GM19467 (cell line): ENCODE measurements around the gene BCL2L15.
A peak's percentile ranks its signal among the peaks of the same experiment; 100 is the strongest.

ENCODE experiments used
- ATAC-seq: cut with Tn5 transposase; IDR thresholded peaks from one replicate; pipeline ENCODE4 v1.9.1; 2021; ENCODE audit warnings: mild to moderate bottlenecking, moderate library complexity; ENCODE audit not compliant: unreplicated experiment

Gene BCL2L15

DNA sequence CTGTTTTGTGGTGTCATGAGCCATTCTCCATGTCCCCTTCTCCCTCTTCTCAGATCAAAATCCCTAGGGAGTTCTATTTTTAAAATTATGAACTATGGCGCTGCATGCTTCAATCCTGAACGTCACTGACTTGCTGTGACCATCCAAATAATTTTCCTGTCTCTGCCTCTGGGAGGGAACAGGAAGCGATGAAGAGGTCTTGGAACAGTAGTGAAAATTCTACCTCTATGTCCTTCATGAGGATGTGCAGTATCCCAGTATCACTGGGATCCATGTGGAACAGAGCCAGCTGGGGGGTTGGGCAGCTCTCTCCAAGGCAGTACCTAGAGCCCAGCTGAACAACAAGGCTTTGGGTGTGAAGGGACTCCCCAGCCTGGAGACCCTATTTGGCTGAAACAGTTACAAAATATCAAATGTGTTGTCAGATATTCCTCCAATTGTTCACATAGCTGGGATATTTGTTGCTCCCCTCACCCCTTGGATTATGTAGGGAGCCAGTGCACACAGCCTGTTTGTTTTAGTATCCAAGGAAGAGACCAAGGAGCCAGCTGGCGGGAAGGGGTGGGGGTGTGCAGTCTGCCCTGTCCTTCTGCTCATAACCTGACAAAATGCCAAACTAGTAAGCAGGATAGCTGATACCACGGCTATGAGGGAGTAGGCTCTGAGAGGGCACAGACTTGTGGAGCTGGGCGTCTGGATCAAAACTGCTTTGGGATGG, 25.4 kb upstream of the BCL2L15 start:
- ATAC-seq, result no peak

DNA sequence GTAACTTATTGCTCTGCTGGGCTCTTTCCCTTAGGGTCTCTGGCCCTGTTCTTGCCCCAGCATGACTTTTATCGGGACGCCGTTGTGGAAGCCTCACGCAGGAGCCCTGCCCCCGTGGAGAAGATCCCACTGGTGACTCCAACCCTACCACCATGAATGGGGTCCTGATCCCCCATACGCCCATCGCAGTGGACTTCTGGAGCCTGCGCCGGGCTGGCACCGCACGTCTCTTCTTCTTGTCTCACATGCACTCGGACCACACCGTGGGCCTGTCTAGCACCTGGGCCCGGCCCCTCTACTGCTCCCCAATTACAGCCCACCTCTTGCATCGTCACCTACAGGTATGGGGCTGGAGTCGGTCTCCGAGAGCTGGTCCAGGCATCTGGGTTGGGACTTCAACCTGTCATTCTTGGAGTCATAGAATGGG, 18.1 kb upstream of the BCL2L15 start:
- ATAC-seq, result no peak

DNA sequence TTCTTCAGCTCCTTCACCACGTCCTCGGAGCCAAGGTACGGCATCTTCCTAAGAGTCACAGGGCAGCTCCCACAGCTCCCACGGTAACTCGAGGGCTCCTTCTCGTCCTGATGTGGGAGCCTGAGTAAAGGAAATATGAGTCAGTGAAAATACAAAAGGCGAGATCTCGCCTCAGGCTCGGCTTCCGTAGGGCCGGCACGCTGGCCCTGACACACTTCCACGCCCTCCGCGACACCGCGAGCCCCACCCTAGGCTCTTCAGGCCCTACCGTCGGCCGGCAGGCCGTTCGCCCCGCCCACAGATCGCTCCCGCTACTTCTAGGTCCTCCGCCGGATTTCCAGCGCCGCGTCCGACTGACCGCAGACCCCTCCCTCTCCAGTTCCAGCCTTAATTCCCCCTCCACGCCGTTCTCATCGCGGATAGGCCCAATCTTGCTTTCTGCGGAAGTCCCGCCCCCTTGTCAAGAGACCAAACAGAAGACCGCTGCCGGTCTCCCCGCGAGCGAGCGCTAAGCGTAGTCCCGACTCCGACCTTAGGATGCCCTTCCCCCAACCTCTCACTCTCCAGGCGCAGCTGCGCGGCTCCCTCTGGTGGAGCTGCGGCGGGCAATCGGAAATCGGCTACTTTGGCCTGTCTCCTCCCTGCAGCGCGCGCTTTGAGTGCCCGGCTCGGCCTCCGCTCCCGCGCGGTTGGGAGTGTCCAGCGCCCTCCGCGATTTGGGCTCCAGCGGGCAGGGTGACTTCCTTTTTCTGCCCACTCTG, 17.5 kb upstream of the BCL2L15 start, which contains the start of the genes AP4B1 and DCLRE1B:
AP4B1 (minus strand) TSS at position 126 of the 761 bp plus-strand sequence; CDS start at position 44, 82 bp downstream.
DCLRE1B (plus strand) TSS at position 653 of the 761 bp plus-strand sequence. CDS start 261 bp downstream, outside the sequence.
- peak; percentile 93 for ATAC-seq

DNA sequence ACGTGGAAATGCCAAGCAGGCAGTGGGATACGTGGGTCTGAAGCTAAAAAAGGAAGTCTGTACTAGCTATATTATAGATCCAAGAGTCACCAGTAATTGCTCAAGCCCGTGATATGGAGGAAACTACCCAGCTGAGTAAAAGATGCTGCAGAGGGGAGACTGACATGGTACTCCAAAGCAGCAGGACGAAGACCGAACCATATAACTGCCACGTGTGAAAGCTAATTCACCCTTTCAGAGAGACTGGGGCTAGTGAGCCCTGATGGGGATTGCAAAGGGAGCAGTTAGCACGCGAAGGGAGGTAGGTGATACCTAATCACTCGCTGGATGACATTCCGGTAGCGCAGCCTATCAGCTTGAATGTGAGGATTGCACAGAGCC, 16.9 kb upstream of the BCL2L15 start:
- ATAC-seq, result peak; percentile 23

DNA sequence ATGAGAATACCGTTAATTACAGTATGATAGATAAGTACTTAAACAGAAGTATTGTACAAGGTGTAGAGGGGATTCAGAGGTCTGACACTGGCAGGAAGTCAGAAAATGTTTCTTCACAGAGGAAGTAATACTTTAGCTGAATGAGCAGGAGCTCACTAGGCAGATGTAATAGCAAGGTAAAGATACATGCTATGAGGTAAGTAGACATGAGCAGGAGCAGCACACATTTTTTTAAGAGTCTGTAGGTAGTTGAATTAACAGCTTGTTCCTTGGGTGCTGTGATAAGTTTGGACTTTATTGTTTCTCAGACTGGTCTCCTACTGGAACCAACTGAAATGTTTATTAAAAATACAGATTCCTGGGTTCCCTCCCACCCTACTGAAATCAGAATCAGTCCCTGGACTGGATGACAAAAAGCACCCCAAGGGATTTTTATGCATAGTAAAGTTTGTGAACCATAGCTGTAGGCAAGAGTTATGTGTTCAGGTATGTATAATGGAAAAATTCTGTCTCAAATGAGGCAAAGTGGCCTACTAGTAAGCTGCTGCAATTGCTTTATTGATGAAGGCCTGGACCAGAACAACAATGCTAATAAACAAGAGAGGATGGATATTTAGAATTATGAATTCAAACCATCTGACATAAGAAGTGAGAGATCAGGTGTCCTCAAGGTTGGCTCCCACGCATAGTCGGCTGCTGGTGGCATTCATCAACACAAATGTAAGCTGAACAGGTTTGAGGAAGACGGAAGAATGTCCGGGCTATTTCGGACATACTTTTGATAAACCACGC, 16.3 kb upstream of the BCL2L15 start:
- no peak for ATAC-seq

DNA sequence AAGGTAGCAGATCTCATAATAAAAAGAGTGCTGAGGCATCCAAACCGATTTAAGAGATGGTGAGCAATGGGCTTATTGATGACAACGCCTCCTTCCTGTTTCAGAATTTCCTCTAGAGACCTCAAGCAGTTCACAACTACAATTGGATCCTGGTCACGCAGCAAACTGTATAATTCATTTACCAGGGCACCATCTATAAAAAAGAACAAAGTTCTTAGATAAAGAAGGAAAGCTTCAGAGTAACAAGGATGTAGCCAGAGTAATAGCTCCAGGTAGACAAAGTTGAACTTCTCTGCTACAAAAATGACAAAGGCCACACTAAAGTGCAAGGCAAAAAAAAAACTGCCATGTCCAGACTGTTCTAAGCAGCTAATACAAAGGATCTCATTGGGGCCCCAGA, 13.8 kb upstream of the BCL2L15 start:
- no peak for ATAC-seq

DNA sequence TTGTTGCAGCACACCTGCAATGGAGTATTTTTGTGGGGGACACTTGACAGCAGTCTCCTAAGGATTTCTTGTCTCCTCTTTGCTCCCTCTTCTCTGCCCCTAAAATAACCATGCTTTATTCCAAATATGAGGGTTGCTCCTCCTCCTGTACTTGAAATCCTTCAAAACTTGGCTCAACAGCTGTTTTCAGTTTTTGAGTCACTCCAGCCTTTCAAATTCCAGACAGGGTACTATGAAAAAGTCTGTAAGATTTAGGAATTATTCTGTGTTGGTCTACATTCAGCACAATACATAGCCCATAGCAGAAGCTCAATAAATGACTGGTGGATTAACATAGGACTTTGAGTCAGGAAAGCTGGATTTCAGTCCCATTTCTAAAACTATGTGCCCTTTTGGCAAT, 11.7 kb upstream of the BCL2L15 start:
- ATAC-seq, result no peak

DNA sequence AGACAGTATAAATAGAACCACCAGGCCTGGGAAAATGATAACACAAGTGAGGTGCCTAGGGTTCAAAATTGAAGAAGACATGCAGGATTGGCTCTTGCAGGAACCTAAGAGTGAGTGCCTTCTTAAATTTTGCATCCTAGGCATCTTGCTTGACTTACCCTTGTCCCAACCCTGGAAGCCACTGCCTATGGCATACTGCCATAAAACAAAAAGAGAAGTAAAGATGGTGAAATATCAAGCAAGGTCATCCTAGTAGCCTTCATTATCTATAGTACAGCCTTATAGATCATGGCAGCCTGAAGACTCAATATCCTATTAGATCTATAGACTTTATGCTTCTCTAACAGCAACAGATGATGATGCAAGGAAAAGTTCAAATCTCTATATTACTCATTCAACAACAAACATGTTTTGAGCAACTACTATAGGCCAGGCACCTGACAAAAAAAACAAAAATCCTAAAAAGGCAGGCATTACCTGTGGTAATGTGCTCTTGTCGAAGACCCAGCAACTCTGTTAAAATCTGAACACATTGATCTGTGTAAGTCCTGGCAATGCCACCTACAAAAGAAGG, 10.9 kb upstream of the BCL2L15 start:
- ATAC-seq, result no peak

DNA sequence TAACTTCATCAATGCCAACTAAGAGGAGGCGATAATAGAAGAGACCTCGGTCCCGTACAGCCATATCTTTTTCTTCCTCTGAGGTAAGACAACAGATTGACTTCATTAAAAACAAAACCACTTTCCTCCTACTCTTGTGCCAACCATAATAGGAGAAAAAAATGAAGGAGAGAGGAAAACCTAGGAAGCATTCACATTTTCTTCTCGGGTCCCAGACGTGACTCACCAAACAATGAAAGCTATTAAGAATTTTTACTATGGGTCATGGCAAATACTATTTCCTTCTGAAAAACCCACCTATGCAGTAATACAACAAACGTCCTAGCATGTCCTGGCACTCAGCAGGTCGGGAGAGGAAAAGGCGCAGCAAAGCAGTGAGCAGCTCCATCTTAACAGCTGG, 8.6 kb upstream of the BCL2L15 start:
- ATAC-seq, result no peak

DNA sequence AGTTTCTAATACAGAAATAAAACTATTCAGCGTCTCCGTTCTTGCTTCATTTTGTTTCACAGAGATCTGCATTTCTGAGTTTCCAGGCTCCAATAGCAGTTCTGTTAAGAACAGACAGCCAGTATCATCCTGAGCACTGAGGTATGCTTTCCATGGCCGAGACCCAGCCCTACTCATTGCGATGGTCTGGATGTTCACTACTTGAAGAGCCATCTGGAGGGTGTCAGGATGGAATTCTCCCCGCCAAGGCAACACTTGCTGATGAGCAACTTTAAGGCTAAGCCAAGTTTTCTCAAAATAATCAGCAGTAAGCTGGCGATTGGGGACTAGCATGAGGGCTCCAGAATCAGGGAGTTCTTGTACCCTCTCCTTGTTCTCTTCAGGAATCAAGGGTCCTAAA, 7.7 kb upstream of the BCL2L15 start:
- ATAC-seq, result no peak

DNA sequence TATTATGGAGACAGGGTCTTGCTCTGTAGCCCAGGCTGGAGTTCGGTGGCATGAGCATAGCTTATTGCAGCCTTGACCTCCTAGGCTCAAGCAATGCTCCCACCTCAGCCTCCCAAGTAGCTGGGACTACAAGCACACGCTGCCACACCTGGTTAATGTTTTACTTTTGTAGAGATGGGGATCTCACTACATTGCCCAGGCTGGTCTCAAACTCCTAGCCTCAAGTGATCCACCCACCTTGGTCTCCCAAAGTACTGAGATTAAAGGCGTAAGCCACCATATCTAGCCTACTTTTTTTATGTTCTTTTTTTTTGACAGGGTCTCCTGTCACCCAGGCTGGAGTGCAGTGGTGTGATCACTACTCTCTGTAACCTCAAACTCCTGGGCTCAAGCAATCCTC, 5.9 kb upstream of the BCL2L15 start:
- no peak for ATAC-seq

DNA sequence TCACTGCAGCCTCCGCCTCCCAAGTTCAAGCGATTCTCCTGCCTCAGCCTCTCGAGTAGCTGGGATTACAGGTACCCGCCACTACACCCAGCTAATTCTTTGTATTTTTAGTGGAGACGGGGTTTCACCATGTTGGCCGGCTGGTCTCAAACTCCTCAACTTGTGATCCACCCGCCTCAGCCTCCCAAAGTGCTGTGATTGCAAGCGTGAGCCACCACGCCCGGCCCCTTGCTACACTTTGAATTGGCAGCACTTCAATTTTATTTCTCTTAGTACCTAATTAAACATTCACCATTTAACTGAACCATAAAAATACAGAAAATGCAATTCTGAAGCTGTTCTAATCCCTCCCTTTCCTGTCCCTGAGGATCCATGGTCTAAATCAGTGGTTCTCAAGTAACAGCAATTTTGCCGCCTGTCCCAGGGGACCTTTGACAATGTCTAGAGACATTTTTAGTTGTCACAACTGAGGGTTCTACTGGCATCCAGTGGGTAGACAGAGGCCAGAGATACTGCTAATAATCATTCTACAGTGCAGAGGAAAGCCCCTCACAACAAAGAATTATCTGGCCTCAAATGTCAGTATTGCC, 4.3 kb upstream of the BCL2L15 start:
- no peak for ATAC-seq

DNA sequence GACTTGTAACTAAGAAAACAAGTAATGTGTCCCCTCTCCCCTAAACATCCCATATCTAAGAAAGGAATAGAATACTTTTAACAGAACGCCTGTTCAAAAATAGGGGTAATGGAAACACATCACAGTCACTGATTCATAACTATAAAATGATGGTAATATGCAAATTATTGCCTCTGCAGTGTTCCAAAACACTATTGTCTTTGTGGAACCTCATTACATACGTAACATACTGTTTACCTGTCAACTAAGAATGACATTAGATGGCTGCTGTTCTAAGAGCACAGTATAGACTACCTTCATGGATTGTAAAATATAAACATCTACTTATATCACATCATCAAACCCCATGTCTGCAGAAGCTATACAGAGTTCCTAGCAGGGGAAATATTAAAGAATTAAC, 3.4 kb upstream of the BCL2L15 start:
- ATAC-seq, result no peak

DNA sequence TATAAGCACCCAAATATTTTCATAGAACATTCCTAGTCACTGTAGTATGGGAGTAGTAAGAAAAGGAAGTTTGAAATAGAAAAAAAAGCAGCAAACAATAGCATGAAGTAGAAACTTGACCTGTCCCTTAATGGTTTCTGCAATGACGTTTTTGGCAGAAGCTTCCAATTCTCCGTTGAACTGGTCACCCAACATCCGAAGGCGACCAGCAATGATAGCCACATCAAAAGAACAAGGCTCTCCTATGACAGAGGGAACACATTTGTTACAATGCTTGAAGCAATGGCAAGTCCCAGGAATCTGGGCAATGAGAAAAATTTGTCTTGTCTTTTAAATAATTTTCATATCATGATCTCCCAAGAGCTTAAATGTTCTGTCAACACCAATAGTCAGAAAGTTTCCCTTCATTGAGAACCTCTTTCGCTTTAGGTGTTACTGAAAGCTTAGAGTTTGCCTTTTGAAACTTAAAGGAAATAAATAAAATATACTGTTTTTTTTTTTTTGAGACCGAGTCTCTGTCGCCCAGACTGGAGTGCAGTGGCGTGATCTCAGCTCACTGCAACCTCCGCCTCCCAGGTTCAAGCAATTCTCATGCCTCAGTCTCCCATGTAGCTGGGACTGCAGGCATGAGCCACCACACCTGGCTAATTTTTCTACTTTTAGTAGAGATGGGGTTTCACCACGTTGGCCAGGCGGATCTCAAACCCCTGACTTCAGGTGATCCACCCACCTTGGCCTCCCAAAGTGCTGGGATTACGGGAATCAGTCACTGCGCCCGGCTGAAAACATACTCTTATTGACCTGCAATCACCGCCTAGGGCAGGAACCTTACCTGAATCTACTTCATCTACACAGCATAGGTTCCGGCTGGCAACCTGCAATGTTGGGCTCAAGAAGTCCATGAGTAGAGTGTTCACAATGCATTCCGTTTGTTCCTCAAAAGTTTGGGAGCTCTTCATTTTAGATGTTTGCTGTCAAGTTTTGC, 672 bp downstream of the BCL2L15 start:
- no peak for ATAC-seq

DNA sequence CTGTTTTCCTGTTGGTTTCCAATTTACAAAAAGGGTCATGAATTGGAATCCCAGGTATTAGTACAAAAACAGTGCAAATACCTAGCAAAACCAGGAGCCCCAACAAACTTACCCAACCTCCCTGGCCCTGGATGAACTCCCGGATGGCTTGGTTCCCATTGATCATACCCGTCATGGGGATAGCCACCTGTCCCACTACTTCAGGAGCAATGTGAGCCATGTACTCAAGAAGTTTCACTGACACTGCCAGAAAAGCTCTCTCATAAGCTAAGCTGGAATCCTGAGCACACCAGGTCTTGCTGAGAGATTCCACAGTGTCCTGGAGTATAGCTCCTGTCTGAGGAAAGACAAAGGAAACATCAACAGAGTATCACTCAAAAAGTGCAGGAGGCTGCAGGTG, 5.7 kb downstream of the BCL2L15 start:
- no peak for ATAC-seq

DNA sequence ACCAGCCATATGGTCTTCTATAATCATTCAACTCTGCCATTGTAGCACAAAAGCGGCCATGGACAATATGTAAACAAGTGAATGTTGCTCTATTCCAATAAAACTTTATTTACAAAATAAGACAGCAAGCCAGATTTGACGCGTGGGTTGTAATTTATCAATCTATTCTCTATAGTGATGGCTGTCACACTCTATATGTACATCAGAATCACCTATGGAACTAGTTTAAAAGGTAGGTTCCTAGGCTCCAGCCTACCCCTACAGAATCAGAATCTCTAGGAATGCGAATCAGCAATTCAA, 7.7 kb downstream of the BCL2L15 start:
- ATAC-seq, result no peak

DNA sequence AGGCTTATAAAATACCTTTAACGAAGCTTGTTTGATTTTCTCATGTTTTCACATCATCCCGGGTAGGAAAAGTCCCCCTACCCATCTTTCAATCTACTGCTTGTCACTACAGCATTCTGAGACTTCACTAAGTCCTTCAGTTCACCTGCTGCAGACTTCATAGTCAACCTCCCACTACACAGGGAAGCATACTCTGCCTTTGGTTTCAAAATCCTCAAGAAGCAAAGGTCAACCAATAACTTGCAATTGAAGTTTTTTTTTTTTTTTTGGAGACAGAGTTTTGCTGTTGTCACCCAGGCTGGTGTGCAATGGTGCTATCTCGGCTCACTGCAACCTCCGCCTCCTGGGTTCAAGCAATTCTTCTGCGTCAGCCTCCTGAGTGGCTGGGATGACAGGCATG, 11.2 kb downstream of the BCL2L15 start:
- no peak for ATAC-seq

DNA sequence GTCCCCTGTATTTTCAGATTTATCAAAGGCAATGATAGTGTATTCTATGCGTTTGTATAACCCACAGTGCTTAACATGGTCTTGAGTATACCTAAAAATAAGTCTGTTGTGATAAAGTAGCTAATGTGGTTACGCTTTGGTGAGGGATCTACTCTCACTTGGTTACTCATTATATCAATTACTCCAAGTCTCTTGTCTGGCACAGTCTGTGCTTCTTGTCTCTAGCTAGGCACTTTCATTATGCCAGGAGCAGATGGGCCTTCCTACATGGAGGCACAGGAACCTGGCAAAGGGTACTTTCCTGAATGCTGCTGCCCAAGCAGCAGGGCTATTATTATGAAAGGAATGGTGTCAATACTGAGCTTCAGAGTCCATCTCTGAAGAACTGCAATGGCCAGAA, 11.7 kb downstream of the BCL2L15 start:
- ATAC-seq, result peak; percentile 46

DNA sequence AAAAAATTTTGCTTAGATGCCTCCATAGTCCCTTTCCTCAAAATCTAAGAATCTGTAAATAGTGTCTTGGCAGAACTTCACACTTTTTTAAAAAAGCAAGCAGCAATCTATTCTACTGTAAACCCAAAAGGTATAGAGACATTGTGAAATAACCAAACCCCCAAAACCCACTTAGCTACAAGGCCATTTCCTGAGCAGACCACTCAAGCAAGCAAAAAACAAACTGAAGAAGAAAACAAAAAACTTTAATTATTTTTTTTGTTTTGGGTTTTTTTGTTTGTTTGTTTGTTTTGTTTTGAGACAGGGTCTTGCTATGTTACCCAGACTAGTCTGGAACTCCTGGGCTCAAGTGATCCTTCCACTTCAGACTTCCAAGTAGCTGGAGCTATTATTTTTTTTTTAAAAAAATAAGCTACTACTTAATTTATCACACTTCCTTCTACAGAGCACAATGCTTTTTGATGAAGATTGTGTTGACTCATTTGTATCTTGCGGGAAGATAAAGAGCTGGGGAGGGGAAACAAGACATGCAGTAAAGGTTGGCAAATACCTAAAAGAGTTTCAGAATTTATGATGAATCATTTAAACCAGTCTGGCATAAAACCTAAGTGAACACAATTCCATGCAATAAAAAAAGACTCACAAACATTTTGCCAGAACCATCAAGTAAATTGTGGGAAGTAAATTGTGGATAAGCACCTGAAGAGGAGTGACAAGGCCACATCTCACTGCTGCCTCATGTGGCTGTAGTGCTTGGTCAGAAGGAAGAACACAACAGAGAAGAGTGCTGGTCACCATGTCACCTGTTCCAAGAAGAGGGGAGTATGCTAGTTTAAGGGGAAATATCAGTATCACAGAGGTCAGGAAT, 13.1 kb downstream of the BCL2L15 start:
- ATAC-seq, result no peak
